ENCODE data around the gene BCAR3.

The BCAR3 gene

GRCh38 chr1:93532780-93533378 lies 148.8 kb downstream of the BCAR3 start:
- DNase-seq, result no peak

GRCh38 chr1:93531193-93531592 lies 150.4 kb downstream of the BCAR3 start:
- no peak for DNase-seq

GRCh38 chr1:93528412-93528811 lies 153.2 kb downstream of the BCAR3 start:
- DNase-seq, result no peak

- DNase-seq, result no peak
Measured at GRCh38 chr1:93526431-93526830, 155.2 kb downstream of the BCAR3 start.

GRCh38 chr1:93525431-93525830 lies 156.2 kb downstream of the BCAR3 start:
- DNase-seq, result no peak

GRCh38 chr1:93522721-93523120 lies 158.9 kb downstream of the BCAR3 start:
- no peak for DNase-seq

GRCh38 chr1:93521618-93522017 lies 160.0 kb downstream of the BCAR3 start:
- no peak for DNase-seq

- DNase-seq, result no peak
Measured at GRCh38 chr1:93519199-93519829, 162.3 kb downstream of the BCAR3 start.

- no peak for DNase-seq
Measured at GRCh38 chr1:93518516-93518915, 163.1 kb downstream of the BCAR3 start.

GRCh38 chr1:93516164-93516563 lies 165.5 kb downstream of the BCAR3 start:
- no peak for DNase-seq

Data from CD4-positive, alpha-beta T cell treated with Interleukin-21 for 1 hour (primary cell).